GM19463 (cell line): ENCODE data around the gene OASL.

Experiments
- ATAC-seq: cut with Tn5 transposase; IDR thresholded peaks from one replicate; pipeline ENCODE4 v1.9.1; 2021; ENCODE audit warnings: mild to moderate bottlenecking, moderate library complexity; ENCODE audit not compliant: unreplicated experiment

OASL gene

DNA sequence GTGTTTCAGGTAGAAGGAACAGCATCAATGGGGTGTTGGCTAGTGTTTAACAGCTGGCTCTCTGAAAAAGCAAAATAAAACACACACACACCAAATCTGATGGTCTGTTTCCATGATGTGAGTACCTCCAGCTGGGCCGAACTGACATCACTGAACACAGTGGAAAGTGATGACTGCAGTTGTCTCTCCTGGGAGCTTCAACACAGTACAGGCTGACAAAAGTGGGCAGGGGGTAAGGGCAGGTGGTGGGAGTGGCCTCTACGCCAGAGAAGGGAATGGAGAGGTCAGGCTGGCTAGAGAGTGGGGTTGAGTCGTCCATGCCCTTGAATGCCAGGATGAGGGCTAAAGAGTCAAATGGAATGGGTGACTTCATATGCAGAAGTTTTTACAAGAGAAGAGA lies 68.7 kb downstream of the OASL start:
- ATAC-seq, result no peak
